HAP-1 (cell line): ENCODE results near the gene GABRD.

Experiments used
- DNase-seq, 2 experiments: peaks; one replicate each; pipeline ENCODE4 v3.0.0-alpha.2; 2016 to 2020; ENCODE audit warnings: low spot score in 2 of 2
- H3K27me3 ChIP-seq: fragments of 250-450 bp; sonication (Bioruptor Pico); 2 replicates; pipeline ENCODE4 v1.5.1; 2020; ENCODE audit warnings: low read depth, mild to moderate bottlenecking, moderate library complexity
- H3K36me3 ChIP-seq: fragments of 250-450 bp; sonication (Bioruptor Pico); replicated peaks from 2 replicates; pipeline ENCODE4 v1.5.1; 2020; ENCODE audit warnings: mild to moderate bottlenecking
- H3K4me1 ChIP-seq: fragments of 250-450 bp; sonication (Bioruptor Pico); 2 replicates; pipeline ENCODE4 v1.5.1; 2020; ENCODE audit warnings: mild to moderate bottlenecking
- H3K4me3 ChIP-seq: fragments of 250-450 bp; sonication (Bioruptor Pico); 2 replicates; pipeline ENCODE4 v1.5.1; 2020; ENCODE audit warnings: mild to moderate bottlenecking, moderate library complexity
- H3K9me3 ChIP-seq: fragments of 250-450 bp; sonication (Bioruptor Pico); 2 replicates; pipeline ENCODE4 v1.5.1; 2020; ENCODE audit warnings: mild to moderate bottlenecking, moderate library complexity
- in situ Hi-C: fragments of 300-500 bp; cut with MboI; formaldehyde crosslinking; loops from 3 replicates; pipeline ENCODE4 v1.14.3; 2020; ENCODE audit warnings: low sequenced_read_pairs, inconsistent platforms, mixed read lengths

Gene GABRD

GRCh38 chr1:1994536-1994935, 24.6 kb upstream of the GABRD start:
- no peaks in the 10 kb centered on the region for H3K9me3 ChIP-seq
- DNase-seq = no peak
- in situ Hi-C loops = no loop called here

GRCh38 chr1:1996207-1996651, 22.9 kb upstream of the GABRD start:
- no peak for DNase-seq
- no peaks in the 10 kb centered on the region for H3K27me3 ChIP-seq
- in situ Hi-C loops = no loop called here

More at GRCh38 chr1:1994536-1994935, 24.6 kb upstream of the GABRD start:
- no peaks in the 10 kb centered on the region for H3K27me3 ChIP-seq
- H3K4me3 ChIP-seq = no peak overlapping the region
- no peaks in the 10 kb centered on the region for H3K36me3 ChIP-seq
- peaks cover 5% of the 10 kb centered on the region; the same call in 1 of the 2 replicates for H3K4me1 ChIP-seq

GRCh38 chr1:1997576-1997975, 21.6 kb upstream of the GABRD start:
- no peaks in the 10 kb centered on the region for H3K36me3 ChIP-seq
- no peaks in the 10 kb centered on the region for H3K27me3 ChIP-seq
- no peak for DNase-seq
- no peaks in the 10 kb centered on the region for H3K9me3 ChIP-seq
- H3K4me3 ChIP-seq = no peak overlapping the region
- in situ Hi-C loops = no loop called here
- peaks cover 5% of the 10 kb centered on the region; the same call in 1 of the 2 replicates for H3K4me1 ChIP-seq

More at GRCh38 chr1:1996207-1996651, 22.9 kb upstream of the GABRD start:
- Histone ChIP-seq H3K9me3 (no peaks in the 10 kb centered on the region), H3K4me3 (no peak overlapping the region), H3K4me1 (peaks cover 5% of the 10 kb centered on the region; the same call in 1 of the 2 replicates), H3K36me3 (no peaks in the 10 kb centered on the region)

- Histone ChIP-seq H3K27me3 (no peaks in the 10 kb centered on the region), H3K4me1 (peaks cover 11% of the 10 kb centered on the region), H3K9me3 (no peaks in the 10 kb centered on the region), H3K4me3 (no peak overlapping the region), H3K36me3 (no peaks in the 10 kb centered on the region)
- no peak for DNase-seq
- in situ Hi-C loops = no loop called here
These were observed 18.7 kb upstream of the GABRD start for GRCh38 chr1:2000432-2000831.

- Histone ChIP-seq H3K36me3 (no peaks in the 10 kb centered on the region), H3K4me3 (no peak overlapping the region), H3K27me3 (no peaks in the 10 kb centered on the region), H3K4me1 (peaks cover 11% of the 10 kb centered on the region), H3K9me3 (no peaks in the 10 kb centered on the region)
- in situ Hi-C loops = no loop called here
- DNase-seq = no peak
These were observed 18.3 kb upstream of the GABRD start for GRCh38 chr1:2000850-2001249.

- H3K9me3 ChIP-seq = no peaks in the 10 kb centered on the region
- H3K4me3 ChIP-seq = no peak overlapping the region
- DNase-seq = no peak
- in situ Hi-C loops = no loop called here
- H3K27me3 ChIP-seq = no peaks in the 10 kb centered on the region
- no peaks in the 10 kb centered on the region for H3K36me3 ChIP-seq
- H3K4me1 ChIP-seq = peaks cover 11% of the 10 kb centered on the region
These were observed 17.3 kb upstream of the GABRD start for GRCh38 chr1:2001773-2002411.

GRCh38 chr1:2003541-2004131, 15.5 kb upstream of the GABRD start, which contains the start of gene CFAP74:
Gene CFAP74 (minus strand): TSS chr1:2003786. CDS start chr1:1990956, 12,830 bp downstream.
- H3K27me3 ChIP-seq = no peaks in the 10 kb centered on the region
- H3K4me1 ChIP-seq = peaks cover 11% of the 10 kb centered on the region
- H3K4me3 ChIP-seq = peak within 1 kb of the TSS; percentile 30
- in situ Hi-C loops = no loop called here
- no peaks in the 10 kb centered on the region for H3K9me3 ChIP-seq
- DNase-seq = peak; percentile 56 to 90
- no peaks in the 10 kb centered on the region for H3K36me3 ChIP-seq

GRCh38 chr1:2004856-2005255, 14.3 kb upstream of the GABRD start:
- in situ Hi-C loops = no loop called here
- Histone ChIP-seq H3K4me3 (no peak overlapping the region), H3K4me1 (peaks cover 11% of the 10 kb centered on the region), H3K27me3 (no peaks in the 10 kb centered on the region), H3K9me3 (no peaks in the 10 kb centered on the region), H3K36me3 (no peaks in the 10 kb centered on the region)
- DNase-seq = no peak

- Histone ChIP-seq H3K4me3 (no peak overlapping the region), H3K36me3 (no peaks in the 10 kb centered on the region), H3K9me3 (no peaks in the 10 kb centered on the region), H3K4me1 (no peaks in the 10 kb centered on the region), H3K27me3 (no peaks in the 10 kb centered on the region)
- in situ Hi-C loops = no loop called here
- no peak for DNase-seq
These were observed 9.8 kb upstream of the GABRD start for GRCh38 chr1:2009101-2010053.

- no peak overlapping the region for H3K4me3 ChIP-seq
- no peaks in the 10 kb centered on the region for H3K27me3 ChIP-seq
- in situ Hi-C loops = no loop called here
- DNase-seq = no peak
- no peaks in the 10 kb centered on the region for H3K4me1 ChIP-seq
- H3K9me3 ChIP-seq = no peaks in the 10 kb centered on the region
- no peaks in the 10 kb centered on the region for H3K36me3 ChIP-seq
These were observed 5.0 kb upstream of the GABRD start for GRCh38 chr1:2014181-2014580.

GRCh38 chr1:2014741-2015735, 4.1 kb upstream of the GABRD start:
- in situ Hi-C loops = no loop called here
- Histone ChIP-seq H3K36me3 (no peaks in the 10 kb centered on the region), H3K4me1 (peaks cover 2% of the 10 kb centered on the region; the same call in 1 of the 2 replicates), H3K4me3 (no peak overlapping the region), H3K9me3 (no peaks in the 10 kb centered on the region), H3K27me3 (peaks cover 5% of the 10 kb centered on the region)
- DNase-seq = no peak

GRCh38 chr1:2016123-2016522, 3.0 kb upstream of the GABRD start:
- Histone ChIP-seq H3K27me3 (peaks cover 16% of the 10 kb centered on the region), H3K4me3 (no peak overlapping the region)
- in situ Hi-C loops = no loop called here

More at GRCh38 chr1:2016123-2016522, 3.0 kb upstream of the GABRD start:
- Histone ChIP-seq H3K9me3 (no peaks in the 10 kb centered on the region), H3K4me1 (peaks cover 2% of the 10 kb centered on the region; the same call in 1 of the 2 replicates), H3K36me3 (no peaks in the 10 kb centered on the region)
- no peak for DNase-seq
